C1 segment of cervical spinal cord (tissue), 14 donors: ENCODE data around the gene FAM167B.
"Not testable (repeated sequence)": the region's sequence is repeated elsewhere in the genome, so short reads cannot be mapped to it uniquely, and the experiment has no call there.

ENCODE experiments used
- DNase-seq, 14 donors: peaks; one replicate each; lab custom pipeline; 2025; lab: John Stamatoyannopoulos, UW

FAM167B gene

GRCh38 chr1:32257227-32257508 lies 10.1 kb downstream of the FAM167B start:
- DNase-seq, result no peak

- DNase-seq, result not testable (repeated sequence)
Measured at GRCh38 chr1:32263236-32263593, 16.2 kb downstream of the FAM167B start.

- no peak for DNase-seq
Measured at GRCh38 chr1:32263744-32264143, 16.7 kb downstream of the FAM167B start.

- no peak for DNase-seq
Measured at GRCh38 chr1:32265846-32266245, 18.8 kb downstream of the FAM167B start.

- DNase-seq, result no peak
Measured at GRCh38 chr1:32266921-32267591, 20.0 kb downstream of the FAM167B start.

- no peak for DNase-seq
Measured at GRCh38 chr1:32269744-32270143, 22.7 kb downstream of the FAM167B start.

- DNase-seq, result no peak
Measured at GRCh38 chr1:32272557-32273390, 25.8 kb downstream of the FAM167B start.

- no peak for DNase-seq
Measured at GRCh38 chr1:32273391-32274208, 26.6 kb downstream of the FAM167B start.

GRCh38 chr1:32274646-32275340 lies 27.8 kb downstream of the FAM167B start:
- no peak for DNase-seq

- no peak for DNase-seq
Measured at GRCh38 chr1:32275424-32275823, 28.4 kb downstream of the FAM167B start.

- no peak for DNase-seq
Measured at GRCh38 chr1:32276032-32276782, 29.2 kb downstream of the FAM167B start.

- not testable (repeated sequence) for DNase-seq
Measured at GRCh38 chr1:32284777-32285176, 37.8 kb downstream of the FAM167B start.

- no peak for DNase-seq
Measured at GRCh38 chr1:32285658-32286057, 38.6 kb downstream of the FAM167B start.

GRCh38 chr1:32286763-32287162 lies 39.7 kb downstream of the FAM167B start:
- DNase-seq, result no peak

GRCh38 chr1:32289256-32289655 lies 42.2 kb downstream of the FAM167B start:
- no peak for DNase-seq

GRCh38 chr1:32291145-32291707 lies 44.2 kb downstream of the FAM167B start:
- DNase-seq, result no peak

GRCh38 chr1:32291708-32292538 lies 44.9 kb downstream of the FAM167B start, which contains the start of gene HDAC1:
TSS of gene HDAC1 (plus strand) at chr1:32292083. CDS start at chr1:32292170, 87 bp downstream.
- peak in 13 of 14 donors; percentile 11 to 93 (median 80) for DNase-seq

- not testable (repeated sequence) for DNase-seq
Measured at GRCh38 chr1:32298211-32298610, 51.2 kb downstream of the FAM167B start.
